Measurements from ENCODE around the gene CRHBP. TPM values are rescaled to one million over a fixed set of nuclear protein-coding genes. Genes with fewer than 3 reads are reported as not detected.
"Not testable (repeated sequence)": the region's sequence is repeated elsewhere in the genome, so short reads cannot be mapped to it uniquely, and the experiment has no call there.

Gene CRHBP, protein sequence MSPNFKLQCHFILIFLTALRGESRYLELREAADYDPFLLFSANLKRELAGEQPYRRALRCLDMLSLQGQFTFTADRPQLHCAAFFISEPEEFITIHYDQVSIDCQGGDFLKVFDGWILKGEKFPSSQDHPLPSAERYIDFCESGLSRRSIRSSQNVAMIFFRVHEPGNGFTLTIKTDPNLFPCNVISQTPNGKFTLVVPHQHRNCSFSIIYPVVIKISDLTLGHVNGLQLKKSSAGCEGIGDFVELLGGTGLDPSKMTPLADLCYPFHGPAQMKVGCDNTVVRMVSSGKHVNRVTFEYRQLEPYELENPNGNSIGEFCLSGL
- under 1 TPM in 1 of 2 donors, not detected in 1; 0.16 TPM for total RNA-seq

DNA sequence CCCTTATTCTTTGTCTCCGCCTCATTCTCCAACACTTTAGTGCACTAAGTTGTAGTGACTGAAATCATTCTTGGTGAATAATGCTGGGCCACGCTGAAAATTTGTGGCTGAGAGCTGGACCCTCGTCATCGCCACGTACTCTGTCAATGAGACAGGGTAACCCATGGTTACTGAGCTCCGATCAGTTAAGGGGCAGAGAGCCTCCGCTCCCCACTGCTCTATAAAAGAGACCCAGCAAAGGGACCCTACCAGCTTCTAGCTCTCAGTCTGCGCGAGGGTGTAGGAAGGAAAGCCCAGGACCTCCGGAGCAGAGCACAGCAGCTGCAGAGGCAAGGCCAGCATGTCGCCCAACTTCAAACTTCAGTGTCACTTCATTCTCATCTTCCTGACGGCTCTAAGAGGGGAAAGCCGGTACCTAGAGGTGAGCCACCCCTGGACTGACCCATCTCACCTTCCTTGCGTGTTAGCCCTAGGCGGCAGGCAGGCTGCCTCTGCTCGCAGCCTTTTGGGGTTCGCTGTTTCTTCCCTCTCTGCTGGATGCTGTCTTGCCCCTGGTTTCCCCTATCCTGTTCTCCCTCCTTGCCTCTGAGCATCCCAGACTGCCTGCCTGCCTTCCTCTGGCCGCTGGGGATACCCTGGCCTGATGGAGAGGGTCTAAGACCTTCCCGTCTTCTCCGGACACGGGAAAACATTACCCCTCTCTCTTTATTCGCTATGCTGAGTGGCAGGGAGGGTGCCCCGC lies at the start of gene CRHBP:
Gene CRHBP, plus strand, starts transcription at position 251 of the 742 bp plus-strand sequence. Its CDS starts 90 bp downstream, at position 341.
- DNase-seq (ENCODE audit: low spot score in 2 of 2) (no peak), ATAC-seq (peak in 1 of 2 donors; percentile 40)
- no peak within 1 kb of the TSS for H3K27ac Mint-ChIP-seq
- H3K36me3 Mint-ChIP-seq: no peaks in the 10 kb centered on the region
- H3K9me3 Mint-ChIP-seq: no peaks in the 10 kb centered on the region

DNA sequence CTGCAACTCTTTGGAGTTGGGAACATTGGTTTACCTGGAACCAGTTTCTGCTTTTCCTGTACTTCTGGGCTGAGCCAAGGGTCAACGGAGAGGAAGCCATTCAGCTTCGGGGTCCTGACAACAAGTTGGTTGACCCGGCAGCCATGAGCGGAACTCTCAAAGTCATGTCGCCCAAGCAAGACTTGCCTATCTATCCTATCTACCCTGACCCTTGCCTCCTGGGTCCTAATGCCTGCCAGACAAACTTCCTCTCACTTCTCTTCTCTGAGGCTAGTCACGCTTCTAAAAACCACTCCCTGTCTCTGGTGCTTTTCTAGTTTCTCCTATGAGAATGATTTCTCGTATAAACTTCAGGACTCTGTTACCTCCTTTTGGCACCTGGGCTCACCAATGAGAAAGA lies 44.7 kb upstream of the CRHBP start:
- H3K9me3 Mint-ChIP-seq: no peaks in the 10 kb centered on the region
- ATAC-seq: no peak
- H3K27ac Mint-ChIP-seq: no peak overlapping the region
- DNase-seq (ENCODE audit: low spot score in 2 of 2): no peak
- H3K36me3 Mint-ChIP-seq: no peaks in the 10 kb centered on the region

DNA sequence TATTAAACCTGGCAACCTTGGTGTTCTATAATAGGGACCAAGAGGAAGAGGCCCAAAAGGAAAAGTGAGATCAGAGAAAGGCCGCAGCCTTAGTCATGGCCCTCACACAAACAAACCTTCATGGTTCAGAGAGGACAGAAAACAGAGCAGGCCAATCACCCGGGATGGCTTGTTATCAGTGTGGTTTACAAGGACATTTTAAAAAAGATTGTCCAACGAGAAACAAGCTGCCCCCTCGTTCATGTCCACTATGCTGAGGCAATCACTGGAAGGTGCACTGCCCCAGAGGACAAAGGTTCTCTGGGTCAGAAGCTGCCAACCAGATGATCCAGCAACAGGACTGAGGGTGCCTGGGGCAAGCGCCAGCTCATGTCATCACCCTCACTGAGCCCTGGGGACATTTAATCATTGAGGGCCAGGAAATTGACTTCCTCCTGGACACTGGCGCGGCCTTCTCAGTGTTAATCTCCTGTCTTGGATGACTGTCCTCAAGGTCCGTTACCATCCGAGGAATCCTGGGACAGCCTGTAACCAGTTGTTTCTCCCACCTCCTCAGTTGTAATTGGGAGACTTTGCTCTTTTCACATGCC lies 42.4 kb upstream of the CRHBP start:
- H3K9me3 Mint-ChIP-seq; ATAC-seq; DNase-seq (ENCODE audit: low spot score in 2 of 2); H3K27ac Mint-ChIP-seq: not testable (repeated sequence)
- H3K36me3 Mint-ChIP-seq: peaks cover 4 to 11% of the 10 kb centered on the region in 2 donors

DNA sequence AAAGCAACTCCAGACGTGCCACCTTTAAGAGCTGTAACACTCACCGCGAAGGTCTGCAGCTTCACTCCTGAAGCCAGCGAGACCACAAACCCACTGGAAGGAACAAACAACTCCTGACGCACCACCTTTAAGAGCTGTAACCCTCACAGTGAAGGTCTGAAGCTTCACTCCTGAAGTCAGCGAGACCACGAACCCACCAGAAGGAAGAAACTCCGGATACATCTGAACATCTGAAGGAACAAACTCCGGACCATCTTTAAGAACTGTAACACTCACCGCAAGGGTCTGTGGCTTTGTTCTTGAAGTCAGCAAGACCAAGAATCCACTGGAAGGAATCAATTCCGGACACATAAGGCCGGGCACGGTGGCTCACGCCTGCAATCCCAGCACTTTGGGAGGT lies 38.2 kb upstream of the CRHBP start:
- peaks cover 4 to 11% of the 10 kb centered on the region in 2 donors for H3K36me3 Mint-ChIP-seq
- H3K9me3 Mint-ChIP-seq; DNase-seq (ENCODE audit: low spot score in 2 of 2); H3K27ac Mint-ChIP-seq; ATAC-seq: not testable (repeated sequence)

DNA sequence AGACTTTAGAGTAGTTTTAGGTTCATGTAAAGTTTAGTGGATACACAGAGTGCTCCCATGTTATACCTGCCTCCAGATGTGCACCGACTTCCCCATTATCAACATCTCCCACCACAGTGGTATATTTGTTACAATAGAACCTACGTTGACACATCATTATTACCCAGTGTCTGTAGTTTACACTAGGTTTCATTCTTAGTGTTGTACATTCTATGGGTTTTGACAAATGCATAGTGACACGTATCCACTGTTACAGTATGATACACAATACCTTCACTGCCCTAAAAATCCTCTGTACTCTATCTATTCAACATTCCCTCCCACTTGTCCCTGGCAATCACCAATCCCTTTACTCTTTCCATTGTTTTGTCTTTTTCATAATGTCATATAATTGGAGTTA lies 34.3 kb upstream of the CRHBP start:
- Mint-ChIP-seq H3K36me3 (peaks cover 4 to 11% of the 10 kb centered on the region in 2 donors), H3K27ac (no peak overlapping the region), H3K9me3 (peaks cover 0 to 3% of the 10 kb centered on the region in 2 donors)
- ATAC-seq (no peak), DNase-seq (ENCODE audit: low spot score in 2 of 2) (no peak)

DNA sequence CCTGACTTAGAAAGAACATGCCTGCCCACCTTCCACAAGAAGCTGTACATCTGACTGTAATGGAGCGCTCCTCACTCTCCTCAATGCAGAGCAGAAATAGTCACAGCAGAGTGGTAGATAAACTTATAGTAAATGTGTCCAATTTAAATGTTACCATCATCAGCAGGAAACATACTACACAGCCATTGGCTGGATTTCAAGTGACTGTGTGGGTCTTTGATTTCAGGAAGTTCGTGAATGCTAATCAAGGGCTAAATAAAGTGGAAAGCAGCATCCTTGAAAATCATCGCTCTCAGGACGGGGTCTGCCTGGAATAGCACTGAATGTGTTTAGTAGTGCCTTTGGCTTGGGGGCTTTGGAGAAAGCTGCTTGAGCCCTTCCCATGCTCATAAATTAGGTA lies 32.4 kb upstream of the CRHBP start:
- no peak for DNase-seq (ENCODE audit: low spot score in 2 of 2)
- Mint-ChIP-seq H3K9me3 (no peaks in the 10 kb centered on the region), H3K27ac (no peak overlapping the region), H3K36me3 (no peaks in the 10 kb centered on the region)
- ATAC-seq: no peak

DNA sequence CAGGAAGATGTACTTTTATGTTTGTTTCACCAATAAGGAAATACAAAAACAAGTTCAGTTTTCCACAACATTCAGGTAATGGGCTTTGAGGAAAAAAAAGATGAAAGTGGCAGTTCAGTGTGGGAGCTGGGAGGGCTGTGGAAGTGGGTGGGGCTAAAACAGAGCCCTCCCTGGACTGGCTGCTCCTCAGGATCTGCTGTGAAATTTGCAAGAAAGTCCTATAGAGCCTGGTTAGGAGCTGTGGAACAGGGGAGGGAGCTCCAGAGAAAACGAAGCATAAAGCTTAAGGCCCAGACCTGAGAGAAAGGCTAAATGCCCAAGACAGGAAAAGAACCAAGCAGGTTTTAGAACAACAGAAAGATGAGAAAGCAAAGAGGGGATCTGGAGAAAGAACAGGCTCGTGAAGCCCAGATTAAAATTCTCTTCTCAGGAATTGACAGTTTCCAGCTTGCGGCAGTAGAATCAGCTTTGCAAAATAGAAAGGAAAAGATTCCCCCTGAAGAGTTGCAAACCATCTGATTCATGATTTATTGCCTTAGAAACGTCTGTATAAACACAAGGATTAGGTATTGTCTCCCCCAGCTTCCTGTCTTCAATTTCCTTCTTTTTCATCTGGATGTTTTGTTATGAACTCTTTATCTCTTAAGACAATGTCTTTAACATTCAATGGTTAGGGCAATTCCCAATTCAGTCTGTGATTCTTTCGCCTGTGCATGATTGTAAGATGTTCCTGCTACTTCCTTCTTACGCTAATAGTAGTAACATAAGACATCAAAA lies 26.3 kb upstream of the CRHBP start:
- ATAC-seq: no peak
- Mint-ChIP-seq H3K9me3 (no peaks in the 10 kb centered on the region), H3K27ac (no peak overlapping the region), H3K36me3 (no peaks in the 10 kb centered on the region)
- no peak for DNase-seq (ENCODE audit: low spot score in 2 of 2)

DNA sequence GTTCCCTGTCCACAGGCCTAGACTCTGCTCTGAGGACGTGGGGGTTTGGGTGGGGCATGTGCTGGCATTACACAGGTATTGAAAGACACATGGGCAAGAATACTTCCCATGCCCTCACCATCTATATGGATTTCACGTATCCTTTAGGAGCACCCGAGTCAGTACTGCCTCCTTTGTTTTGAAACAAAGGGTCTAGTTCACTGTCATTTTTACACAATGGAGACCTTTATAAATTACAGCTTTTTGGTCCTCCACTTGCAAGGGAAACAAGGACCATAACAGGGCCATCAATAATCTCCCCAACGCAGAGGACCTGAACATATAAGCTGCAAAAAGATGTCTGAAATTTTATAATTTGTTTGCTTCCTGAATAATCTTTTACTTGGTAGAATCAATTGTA lies 24.9 kb upstream of the CRHBP start:
- no peak for DNase-seq (ENCODE audit: low spot score in 2 of 2)
- ATAC-seq: no peak
- no peaks in the 10 kb centered on the region for H3K9me3 Mint-ChIP-seq
- H3K27ac Mint-ChIP-seq: no peak overlapping the region
- no peaks in the 10 kb centered on the region for H3K36me3 Mint-ChIP-seq

DNA sequence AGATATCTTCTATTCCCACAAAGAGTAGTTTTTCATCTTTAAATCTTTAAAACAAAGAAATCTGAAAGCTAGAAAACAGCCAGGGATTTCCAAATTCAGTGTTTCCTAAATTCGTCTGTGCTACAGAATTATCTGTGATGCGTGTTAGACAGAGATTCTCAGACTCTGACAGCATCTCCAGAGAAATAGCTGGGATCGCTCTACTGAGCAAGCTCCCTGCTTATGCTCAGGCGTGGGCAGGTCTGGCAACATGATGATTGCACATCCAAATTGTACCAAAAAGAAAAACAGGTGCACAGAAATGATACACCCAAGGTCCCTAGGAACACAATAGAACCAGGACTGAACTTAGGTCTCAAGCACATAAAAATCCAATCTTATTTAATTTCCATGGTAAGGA lies 22.8 kb upstream of the CRHBP start:
- no peak for DNase-seq (ENCODE audit: low spot score in 2 of 2)
- peaks cover 3 to 5% of the 10 kb centered on the region in 2 donors for H3K9me3 Mint-ChIP-seq
- no peak overlapping the region for H3K27ac Mint-ChIP-seq
- no peaks in the 10 kb centered on the region for H3K36me3 Mint-ChIP-seq
- no peak for ATAC-seq

DNA sequence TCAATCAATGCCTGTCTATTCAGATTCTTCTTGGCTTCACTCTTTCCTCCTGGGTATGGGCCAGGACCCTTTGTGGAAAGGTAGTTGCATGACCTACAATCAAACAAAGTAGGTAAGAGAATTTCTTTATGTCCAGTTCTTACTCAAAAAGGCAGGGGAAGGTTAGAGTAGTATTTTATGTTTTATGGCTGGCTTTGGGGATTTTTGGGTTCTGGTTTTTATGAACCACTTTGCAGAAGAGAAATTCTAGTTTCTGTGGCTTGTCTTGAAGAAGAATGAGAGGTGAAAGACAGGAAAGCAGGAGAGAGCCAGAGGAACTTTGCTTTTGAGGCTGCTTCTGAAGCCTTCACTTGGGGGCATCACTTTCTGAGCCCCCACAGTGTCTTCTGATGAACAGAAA lies 14.7 kb upstream of the CRHBP start:
- Mint-ChIP-seq H3K27ac (no peak overlapping the region), H3K9me3 (peaks cover 3 to 13% of the 10 kb centered on the region in 2 donors), H3K36me3 (no peaks in the 10 kb centered on the region)
- ATAC-seq (no peak), DNase-seq (ENCODE audit: low spot score in 2 of 2) (no peak)

DNA sequence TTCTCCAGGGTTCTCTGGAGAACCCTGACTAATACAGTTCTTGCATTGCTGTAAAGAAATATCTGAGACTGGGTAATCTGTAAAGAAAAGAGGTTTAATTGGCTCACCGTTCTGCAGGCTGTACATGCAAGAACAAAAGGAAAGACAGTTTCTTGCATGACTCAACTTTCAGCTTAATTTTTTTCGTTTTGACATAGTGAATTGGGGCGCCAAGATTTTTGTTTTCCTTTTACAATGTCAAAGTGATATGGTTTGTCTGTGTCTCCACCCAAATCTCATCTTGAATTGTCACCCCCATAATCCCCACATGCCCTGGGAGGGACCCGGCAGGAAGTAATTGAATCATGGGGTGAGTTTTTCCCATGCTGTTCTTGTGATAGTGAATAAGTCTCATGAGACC lies 11.8 kb upstream of the CRHBP start:
- H3K36me3 Mint-ChIP-seq: no peaks in the 10 kb centered on the region
- ATAC-seq (no peak), DNase-seq (ENCODE audit: low spot score in 2 of 2) (no peak)
- peaks cover 0 to 8% of the 10 kb centered on the region in 2 donors for H3K9me3 Mint-ChIP-seq
- no peak overlapping the region for H3K27ac Mint-ChIP-seq

DNA sequence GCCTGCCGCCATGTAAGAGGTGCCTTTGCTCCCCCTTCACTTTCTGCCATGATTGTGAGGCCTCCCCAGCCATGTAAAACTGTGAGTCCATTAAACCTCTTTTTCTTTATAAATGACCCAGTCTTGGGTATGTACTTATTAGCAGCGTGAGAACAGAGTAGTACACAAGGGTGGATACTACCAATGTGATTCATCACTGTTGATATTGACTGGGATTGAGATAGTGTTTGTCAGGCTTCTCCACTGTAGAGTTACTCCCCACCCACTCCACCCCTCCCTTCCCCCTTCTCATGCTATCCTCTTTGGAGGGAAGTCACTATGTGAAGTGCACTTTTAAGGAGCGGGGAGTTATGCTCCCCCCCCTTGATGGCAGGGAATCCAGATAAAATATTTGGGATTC lies 11.4 kb upstream of the CRHBP start:
- DNase-seq (ENCODE audit: low spot score in 2 of 2) (no peak), ATAC-seq (no peak)
- Mint-ChIP-seq H3K36me3 (no peaks in the 10 kb centered on the region), H3K27ac (no peak overlapping the region), H3K9me3 (peaks cover 0 to 8% of the 10 kb centered on the region in 2 donors)

DNA sequence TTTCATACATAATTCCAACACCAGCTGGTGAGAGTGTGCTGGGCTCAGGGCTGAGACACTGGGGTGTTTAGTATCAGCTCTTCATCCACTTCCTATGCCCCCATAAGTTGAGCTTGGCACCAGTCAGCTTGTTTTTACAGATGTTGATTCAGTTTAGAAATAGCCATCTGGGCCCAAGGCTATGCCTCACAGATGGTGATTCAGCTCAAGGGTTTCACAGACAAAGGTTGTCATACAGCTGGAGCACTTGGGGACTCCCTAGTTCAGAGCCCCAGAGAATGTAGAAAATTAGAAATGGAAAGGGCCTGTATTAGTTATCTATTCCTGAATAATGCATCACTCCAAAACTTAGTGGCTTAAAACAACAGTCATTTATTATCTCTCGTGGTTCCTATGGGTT lies 10.3 kb upstream of the CRHBP start:
- Mint-ChIP-seq H3K9me3 (peaks cover 0 to 8% of the 10 kb centered on the region in 2 donors), H3K36me3 (no peaks in the 10 kb centered on the region), H3K27ac (no peak overlapping the region)
- DNase-seq (ENCODE audit: low spot score in 2 of 2): no peak
- no peak for ATAC-seq

DNA sequence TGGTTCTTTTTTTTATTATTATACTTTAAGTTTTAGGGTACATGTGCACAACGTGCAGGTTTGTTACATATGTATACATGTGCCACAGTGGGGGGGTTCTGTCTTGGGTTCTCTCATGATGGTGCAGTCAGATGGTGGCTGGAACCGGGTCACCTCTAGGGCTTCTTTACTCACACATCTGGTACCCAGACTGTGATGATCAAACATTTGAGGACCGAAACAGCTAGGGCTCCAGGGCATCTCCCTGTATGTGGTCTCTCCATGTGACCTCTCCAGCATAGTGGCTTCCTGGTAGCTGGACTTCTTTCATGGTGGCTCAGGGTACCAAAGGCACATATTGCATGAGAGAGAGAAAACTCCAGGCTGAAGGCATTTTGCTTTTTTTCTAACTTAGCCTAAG lies 9.8 kb upstream of the CRHBP start:
- no peaks in the 10 kb centered on the region for H3K36me3 Mint-ChIP-seq
- no peak overlapping the region for H3K27ac Mint-ChIP-seq
- ATAC-seq: no peak
- H3K9me3 Mint-ChIP-seq: peaks cover 0 to 8% of the 10 kb centered on the region in 2 donors
- DNase-seq (ENCODE audit: low spot score in 2 of 2): no peak

DNA sequence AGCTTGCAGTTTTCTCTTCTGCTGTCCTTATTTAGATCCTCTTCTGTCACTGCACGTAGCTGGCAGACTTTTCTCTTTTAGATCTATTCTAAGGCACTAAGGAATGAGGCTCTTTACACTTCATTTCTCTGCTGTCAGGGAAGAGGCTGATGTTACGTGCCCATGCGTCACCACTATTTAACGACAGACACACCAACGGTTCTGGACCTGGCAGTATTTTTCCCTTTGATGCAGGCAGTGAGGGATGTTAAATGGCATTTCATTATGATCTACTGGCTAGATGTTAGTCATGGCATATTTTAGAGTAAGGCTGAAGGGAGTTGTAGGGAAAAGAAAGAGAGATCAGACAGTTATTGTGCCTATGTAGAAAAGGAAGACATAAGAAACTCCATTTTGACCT lies 8.2 kb upstream of the CRHBP start:
- ATAC-seq: no peak
- Mint-ChIP-seq H3K9me3 (peaks cover 0 to 8% of the 10 kb centered on the region in 2 donors), H3K36me3 (no peaks in the 10 kb centered on the region), H3K27ac (no peak overlapping the region)
- DNase-seq (ENCODE audit: low spot score in 2 of 2): no peak

DNA sequence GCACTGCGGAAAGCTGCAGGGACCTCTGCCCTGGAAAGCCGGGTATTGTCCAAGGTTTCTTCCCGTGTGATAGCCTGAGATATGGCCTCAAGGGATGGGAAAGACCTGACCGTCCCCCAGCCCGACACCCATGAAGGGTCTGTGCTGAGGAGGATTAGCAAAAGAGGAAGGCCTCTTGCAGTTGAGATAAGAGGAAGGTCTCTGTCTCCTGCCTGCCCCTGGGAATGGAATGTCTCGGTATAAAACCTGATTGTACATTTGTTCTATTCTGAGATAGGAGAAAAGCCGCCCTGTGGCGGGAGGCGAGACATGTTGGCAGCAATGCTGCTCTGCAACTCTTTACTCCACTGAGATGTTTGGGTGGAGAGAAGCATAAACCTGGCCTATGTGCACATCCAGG lies 7.6 kb upstream of the CRHBP start:
- ATAC-seq; H3K36me3 Mint-ChIP-seq; DNase-seq (ENCODE audit: low spot score in 2 of 2); H3K9me3 Mint-ChIP-seq; H3K27ac Mint-ChIP-seq: not testable (repeated sequence)

DNA sequence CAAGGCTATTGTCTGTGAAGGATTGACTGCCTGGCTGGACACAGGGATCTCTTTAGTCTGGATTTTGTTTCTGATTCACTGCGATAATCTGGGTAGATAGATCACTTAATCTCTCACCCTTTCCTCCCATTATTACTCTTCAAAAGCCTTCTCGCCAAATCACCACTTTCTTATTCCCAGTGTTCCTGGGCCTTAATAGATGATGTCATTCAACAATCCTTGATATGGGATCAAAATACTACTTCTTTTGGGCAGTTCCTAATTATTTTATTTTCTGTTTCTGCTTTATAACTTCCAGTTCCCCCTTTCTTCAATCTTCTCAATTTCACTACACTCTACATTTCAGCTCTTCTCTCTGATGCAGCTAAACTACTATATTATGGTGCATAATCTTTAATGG lies 6.8 kb upstream of the CRHBP start:
- Mint-ChIP-seq H3K9me3 (peaks cover 0 to 4% of the 10 kb centered on the region in 2 donors), H3K27ac (no peak overlapping the region), H3K36me3 (no peaks in the 10 kb centered on the region)
- ATAC-seq (no peak), DNase-seq (ENCODE audit: low spot score in 2 of 2) (no peak)

Measured in activated naive CD4-positive, alpha-beta T cell treated with anti-CD3 and anti-CD28 coated beads, Interleukin-2, amount 50 U/mL, for 72 hours (primary cell).